ENCODE data around the gene TECPR2.
A peak's percentile ranks its signal among the peaks of the same experiment; 100 is the strongest.

Gene TECPR2

DNA sequence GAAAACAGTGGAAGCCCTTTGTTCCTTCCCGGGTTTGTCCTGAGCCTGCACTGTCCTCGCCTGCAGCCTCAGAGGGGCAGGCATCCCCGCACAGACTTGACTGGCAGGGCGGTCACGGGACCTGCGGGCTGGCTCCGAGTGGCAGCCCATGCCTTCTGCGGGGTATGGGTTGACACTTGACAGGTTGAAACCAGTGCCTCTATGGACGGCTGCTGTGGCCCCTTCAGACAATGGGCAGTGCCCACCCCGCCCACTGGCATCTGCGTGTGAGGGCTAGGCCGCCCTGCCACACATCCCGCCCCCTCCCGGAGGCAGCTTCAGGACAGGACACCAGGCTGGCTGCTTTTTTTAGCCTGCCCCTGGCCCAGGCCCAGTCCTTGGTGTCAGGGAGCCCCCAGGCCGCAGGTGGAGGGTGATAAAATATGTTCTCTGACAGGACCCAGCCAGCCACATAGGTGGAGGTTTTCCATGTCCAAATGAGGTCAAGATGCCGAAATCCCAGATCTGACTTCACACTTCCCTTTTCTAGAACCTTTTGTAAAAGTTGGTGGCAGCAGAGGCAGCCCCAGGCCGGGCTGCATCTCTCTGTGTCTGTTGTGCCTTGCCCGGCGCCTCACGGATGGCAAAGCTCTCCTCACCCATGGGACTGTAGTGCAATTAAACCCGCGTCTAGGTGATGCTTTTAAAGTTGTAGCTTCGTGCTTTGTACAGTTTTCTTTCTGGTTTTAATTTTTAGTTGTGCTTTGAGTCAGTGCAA is 136.8 kb downstream of the TECPR2 start:
- DNase-seq: no peak

DNA sequence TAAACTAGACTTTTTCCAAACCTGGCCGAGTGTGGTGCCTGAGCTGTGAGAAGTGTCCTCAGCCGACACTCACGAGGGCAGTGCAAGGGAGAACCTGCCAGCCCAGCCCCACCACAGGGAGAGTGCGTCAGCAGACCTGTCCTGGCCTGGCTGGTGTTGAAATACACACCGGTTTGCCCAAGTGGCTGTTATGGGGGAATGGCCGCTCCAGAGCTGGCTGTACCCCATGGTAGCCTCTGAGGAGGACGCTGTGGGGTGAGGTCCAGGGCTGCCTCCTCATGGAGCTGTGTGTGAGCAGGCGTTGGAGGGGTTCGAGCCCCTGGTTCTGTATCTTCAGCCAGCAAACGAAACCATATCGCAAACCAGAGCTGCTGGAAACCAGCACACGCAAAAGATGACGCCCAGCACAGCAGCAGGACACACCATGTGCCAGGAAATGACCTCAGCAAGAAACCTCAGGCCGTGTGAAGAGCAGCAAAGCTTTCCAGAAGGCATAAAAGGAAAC is 137.5 kb downstream of the TECPR2 start:
- DNase-seq: no peak

DNA sequence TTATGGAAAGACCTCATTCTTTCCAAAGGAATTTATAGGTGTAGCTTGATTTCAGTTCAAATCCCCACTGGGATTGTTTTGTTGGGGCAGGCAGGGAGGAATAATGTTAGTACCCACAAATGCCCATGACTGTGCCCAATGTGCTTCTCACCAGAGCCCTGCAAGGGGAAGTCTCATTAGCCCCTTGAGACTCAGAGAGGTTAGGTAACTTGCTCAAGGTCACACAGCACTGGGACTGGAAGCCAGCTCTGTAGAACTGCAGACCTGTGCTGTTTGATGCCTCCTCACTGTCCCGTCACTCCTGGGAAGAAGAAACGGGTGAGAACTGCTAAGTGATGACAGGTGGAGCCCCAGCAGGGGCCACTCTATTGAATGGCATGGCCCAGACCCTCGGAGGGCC is 138.0 kb downstream of the TECPR2 start:
- DNase-seq: no peak

DNA sequence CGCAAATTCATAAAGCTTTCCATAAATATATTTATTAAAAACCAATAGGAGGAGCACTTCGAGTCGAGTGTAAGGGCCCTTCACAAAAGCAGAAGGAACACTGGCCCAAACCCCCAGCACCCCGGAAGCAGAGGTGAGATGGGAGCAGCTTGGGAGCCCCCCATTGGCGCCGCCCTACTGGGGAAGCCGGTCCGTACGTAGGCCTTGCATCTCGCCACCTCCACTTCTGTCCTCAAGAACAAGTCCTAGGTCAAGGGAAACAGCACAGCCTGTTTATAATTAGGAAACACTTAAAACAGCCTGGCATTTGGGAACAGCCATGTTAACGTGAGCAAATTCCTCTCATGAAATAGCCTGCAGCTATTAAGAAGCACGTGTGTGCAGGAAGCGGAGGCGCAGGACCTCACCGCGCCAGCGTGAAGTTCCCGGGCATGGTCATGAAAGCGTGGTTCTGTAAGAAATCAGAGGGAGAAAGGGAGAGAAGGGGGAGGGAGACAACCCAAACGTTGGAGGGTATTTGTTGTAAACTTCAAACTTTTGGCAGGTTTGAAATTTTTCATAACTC is 139.1 kb downstream of the TECPR2 start:
- DNase-seq: no peak

DNA sequence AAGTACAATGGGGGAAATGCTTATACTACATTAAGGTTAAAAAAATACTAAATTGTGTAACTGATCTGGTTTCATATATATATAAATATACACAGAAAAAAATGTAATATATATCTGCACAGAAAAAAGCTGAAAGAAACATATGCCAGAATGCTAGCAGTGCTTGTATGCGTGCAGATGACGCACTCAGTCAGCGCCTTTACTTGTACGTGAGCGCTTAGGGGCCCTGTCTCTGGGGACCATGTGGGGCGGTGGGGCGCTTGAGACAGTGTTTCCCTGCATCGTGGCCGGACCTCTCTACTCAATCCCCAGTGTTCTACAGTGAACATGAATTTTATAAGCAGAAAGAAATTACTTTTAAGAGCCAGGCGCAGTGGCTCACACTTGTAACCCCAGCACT is 139.8 kb downstream of the TECPR2 start:
- DNase-seq: no peak

DNA sequence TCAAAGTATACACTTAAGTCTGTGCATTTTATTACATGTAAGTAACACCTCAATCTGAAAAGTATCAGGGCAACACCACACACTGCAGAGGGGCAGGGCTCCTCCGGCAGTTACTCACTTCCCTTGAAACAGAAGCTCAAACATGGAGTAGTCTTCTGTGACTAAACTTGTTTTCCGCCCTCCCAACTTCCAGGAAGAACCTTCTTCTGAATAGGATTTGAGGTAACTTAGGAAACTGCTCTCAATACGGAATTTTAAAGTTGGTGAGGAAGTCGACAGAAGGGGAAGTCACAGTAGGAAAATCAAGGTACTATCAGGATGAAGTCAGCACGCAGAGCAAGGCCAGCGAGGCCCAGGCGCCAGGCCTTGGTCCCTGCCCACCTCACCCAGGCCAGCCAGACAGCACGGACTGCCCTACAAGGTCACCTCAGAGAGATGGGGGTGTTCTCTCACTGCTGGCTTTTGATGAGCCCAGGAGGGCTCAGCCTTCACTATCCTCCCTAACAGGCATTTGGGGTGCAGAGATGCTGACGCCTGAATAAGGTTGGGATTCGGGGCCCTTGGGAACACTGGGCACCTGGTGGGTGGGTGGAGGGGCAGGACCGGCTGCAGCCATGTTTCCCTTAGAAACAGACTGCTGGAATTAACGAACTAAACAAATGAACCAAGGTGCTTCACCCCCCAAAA is 141.0 kb downstream of the TECPR2 start:
- no peak for DNase-seq

DNA sequence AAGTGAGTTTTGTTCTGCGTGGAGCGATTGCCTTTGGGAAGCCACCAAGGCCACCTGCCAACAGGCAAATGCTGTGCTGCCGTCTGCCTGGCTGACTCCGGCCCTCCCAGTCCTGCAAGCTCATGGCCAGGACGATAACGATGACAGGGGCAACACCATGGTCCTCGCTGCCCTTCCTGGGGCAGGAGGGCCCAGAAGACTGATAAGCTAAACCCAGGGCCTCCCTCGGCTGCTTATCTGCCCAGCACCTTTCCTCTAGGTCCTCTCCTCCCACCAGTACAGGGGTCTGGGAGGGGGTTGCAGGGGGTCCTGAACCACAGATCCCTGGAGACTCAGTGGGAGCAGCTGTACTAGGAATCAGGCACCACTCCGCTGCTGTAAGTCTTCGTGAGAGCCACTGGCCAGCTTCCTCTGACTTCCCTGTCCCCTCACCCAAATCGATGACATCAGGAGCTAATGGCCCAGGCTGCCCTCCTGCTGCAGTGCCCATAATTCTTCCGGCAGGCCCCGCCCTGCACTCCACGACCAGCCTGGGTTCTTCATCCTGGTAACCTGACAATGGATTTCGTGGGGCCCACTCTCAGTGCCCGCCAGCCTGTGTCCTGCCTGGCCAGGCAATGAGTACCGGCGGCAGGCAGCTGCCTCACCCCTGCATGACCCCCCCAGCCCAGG is 141.7 kb downstream of the TECPR2 start:
- no peak for DNase-seq

DNA sequence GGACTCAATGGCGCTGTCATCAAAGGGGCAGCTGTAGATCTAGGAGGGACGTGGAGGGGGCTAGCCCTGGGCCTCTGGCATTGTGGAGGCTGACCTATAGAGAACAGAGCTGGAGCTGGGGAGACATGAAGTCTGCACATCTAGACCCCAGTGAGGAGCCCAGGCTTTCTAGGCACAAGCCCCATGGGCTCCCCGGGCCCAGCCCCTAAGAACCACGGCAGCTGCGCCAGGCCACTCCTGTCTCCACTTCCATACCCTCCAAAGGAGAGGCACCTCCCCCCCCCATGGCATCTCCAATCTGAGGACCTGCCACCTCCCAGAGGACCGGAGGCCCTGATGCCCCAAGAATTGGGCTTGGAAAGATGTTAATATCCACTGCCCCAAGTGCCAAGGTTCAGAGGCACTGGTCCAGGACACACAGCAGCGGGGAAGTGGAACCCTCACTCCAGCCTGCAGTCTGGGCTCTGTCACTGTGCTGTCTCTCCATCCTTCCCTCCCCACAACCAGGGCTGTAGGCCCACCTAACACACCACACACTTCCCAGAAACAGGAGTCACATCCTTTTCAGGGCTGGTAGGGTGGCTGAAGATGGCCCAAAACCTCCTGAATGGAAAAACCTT is 142.4 kb downstream of the TECPR2 start:
- no peak for DNase-seq

DNA sequence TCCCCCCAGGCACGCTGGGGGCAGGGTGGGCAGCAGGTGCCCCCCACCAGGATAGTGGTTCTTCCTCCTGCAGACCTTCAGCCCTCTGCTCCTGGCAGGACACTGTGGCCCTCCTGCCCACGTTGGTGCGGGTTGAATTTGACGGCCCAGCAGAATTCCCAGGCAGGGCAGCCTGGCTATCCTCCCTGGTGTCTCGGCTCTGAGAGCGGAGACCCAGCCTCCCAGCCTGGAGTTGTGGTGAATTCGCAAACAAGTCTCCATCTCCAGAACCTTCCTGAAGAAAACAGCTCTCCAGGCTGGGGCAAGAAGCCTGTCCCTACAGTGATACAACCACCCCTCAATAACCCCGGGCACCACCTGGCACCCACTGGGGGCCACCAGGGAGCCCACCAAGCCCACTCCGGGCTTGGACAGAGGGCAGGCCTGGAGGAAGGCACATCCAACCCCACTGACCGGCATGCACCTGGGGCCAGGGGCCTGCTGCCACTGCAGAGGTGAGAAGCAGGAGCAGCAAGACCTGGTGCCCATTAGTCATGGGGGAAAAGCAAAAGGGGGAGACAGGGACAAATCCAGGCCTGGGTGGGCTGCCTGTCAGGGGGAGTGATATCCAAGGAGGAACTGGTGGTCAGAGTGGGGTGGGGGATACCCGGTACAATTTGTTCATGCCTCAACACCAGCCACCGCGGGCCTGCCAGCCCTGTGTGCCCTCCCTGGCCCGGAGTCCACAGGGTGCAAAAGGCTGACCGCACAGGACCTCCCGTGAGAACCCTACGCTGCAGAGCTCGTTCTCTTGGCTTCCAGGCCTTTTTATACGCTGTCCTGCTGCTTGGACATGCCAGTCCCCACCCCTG is 143.3 kb downstream of the TECPR2 start:
- no peak for DNase-seq

DNA sequence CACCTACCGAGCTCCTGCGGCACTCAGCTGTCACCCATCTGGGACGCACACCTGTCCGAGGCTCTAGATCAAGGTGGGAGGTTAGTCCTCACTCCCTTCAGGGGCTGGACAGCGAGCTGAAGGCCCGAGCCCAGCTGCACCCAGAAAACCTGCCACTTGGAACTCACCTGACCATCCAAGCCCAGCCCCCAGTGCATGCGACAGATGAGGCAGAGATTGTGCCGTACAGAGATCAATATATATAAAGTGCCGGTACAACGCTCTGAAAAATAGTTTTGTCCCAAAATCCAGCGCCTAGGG is 143.8 kb downstream of the TECPR2 start:
- DNase-seq: no peak

DNA sequence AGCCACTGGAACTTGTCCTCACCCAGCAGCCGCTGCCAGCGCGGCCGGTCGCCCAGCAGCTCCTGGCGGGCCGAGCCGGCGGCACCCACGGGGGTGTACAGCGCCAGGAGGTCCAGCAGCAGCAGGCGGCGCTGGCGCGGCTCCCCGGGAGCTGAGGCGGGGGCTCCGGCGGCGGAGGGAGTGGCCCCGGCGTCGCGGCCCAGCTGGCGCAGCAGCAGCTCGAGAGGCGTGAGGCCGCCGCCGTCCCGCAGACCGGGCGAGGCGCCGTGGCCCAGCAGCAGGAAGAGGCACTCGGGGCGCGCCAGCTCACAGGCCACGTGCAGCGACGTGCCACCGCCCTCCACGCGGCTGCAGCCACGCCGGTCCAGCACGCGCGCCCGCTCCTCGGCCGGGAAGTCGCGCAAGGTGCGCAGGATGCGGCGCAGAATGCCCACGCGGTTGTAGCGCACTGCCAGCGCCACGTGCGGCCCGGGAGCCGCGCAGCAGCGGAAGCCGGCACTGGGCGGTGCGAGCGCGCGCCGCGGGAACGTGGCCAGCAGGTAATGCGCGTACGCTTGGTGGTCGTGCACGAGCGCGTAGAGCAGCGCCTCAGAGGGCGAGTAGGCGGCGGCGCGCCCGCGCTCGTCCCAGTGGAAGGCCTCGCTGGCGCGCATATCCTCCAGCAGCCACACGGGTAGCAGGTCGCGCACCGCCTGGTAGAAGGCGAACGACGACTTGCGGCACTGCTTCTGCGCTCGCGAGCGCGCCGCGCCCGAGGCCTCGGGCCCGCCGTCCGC is 144.5 kb downstream of the TECPR2 start:
- no peak for DNase-seq

DNA sequence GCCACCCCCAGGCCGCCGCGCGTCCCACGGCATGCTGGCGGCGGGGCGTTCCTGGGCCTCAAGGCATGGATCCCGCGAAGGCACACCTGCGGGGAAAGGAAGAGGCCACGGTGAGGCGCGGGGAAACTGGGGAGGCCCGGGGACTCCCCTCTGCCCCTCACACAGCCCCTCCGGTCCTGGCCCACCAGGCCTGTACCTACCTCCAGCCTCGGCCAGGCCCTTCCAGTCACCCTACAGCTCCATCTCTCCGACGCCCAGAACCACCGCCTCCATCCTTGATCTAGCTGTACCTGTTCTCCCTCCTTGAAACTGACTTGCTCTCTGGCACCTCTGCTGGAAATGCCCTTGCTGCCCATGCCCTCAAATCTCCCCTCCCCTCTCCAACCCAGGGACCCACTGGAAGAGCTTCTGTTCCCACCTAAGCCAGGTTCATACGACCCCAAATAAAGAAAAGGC is 145.1 kb downstream of the TECPR2 start:
- DNase-seq: no peak

DNA sequence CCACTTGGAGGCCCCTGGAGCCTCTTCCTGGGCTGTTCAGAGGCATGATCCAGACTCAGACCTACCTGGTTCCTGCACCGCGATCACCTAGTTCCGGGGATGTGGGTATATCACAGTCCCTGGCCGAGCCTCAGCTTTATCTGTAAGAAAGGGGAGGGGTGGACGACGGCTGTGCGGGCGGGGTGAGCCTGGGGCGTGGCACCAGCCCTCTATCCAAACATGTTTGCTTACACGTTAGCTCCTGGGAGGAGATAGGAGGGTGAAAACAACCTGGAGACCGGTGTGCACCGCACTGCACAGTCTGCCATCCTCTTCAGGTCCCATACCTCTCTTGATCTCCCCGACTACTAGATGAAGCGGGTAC is 145.7 kb downstream of the TECPR2 start:
- no peak for DNase-seq

DNA sequence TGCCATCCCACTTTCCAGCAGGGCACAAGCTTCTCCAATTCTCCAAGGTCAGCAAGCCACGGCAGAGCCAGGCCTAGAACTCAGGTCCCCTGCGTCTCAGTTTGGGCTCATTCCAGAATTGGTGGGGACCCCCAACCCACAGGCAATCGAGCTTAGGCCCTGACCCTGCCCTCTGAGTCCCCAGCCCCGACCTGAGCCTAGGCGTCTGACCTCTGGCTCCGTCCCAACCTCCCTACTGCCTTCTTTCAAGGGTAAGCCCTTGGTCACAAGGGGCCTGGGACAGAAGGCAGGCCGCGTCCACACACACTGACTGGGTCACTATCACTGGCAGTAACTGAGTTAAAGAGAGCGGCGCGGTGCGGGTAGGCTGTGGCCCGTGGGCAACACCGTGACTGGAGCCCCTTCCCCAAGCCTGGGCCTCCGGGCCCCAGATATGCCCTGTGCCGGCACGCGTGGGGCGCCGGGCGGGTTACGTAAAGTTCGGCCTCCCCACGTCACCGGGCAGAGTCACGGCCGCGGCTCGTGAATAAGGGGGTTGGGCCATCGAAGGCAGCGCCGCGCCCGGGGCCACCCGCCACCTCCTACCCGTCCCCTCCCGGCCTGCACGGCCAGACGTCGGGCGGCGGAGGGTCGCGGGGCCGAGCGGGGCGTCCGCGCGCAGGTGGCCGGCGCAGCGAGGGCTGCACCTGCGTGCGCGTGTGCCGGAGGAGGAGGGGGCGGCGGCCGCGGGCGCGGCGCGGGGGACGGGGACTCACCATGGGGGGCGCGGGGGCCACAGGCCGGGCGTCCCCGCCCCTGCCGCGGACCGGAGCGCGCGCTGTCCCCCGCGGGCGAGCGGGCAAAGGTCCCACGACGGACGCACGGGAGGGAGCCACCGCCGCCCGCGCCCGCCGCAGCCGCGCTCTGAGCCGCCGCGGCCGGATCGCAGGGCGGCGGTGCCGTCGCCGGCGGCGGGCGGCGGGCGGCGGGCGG is 146.3 kb downstream of the TECPR2 start:
- peak; percentile 46 for DNase-seq

DNA sequence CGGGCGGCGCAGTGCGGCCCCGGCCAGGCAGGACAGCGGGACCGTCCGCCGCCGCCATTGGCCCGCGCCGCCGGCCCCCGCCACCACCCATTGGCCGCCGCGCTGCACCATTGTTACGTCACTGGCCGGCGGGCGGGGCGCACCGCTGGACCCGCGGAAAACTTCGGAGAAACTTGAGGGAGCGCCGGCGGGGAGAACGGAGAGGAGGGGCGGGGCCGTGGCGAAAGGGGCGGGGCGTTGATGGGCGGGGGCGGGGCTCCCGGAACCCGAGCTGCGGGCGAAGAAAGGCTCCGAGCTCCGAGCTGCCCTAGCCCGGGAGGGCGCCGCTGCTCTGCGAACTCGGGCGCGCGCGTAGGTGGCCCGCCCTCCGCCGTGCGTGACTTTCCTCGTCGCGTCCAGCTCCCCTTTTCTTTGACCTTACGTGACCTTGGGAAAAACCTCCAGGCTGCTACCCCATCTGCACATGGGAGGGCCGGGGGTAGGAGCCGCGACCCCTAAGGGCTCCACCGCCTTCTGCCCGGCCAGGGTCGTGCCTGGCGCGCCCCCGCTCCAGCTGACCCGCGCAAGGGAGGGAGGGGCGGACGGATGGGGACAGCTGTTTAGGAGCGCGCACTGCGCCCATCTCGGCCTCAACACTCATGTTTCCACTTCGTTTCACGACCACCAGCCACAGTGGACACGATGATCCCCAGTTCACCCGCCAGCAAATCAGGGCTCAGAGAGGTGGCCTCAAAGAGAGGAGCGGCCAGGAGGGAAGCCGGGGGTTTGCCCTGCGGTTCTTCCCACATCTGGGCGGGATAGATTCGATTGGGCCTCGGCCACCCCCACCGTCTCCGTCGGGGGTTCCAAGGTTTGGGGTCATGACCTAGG is 147.2 kb downstream of the TECPR2 start, which contains the start of gene ANKRD9:
ANKRD9 (minus strand) TSS at position 31 of the 870 bp plus-strand sequence. CDS start 1,887 bp downstream, outside the sequence.
- DNase-seq: peak; percentile 89

DNA sequence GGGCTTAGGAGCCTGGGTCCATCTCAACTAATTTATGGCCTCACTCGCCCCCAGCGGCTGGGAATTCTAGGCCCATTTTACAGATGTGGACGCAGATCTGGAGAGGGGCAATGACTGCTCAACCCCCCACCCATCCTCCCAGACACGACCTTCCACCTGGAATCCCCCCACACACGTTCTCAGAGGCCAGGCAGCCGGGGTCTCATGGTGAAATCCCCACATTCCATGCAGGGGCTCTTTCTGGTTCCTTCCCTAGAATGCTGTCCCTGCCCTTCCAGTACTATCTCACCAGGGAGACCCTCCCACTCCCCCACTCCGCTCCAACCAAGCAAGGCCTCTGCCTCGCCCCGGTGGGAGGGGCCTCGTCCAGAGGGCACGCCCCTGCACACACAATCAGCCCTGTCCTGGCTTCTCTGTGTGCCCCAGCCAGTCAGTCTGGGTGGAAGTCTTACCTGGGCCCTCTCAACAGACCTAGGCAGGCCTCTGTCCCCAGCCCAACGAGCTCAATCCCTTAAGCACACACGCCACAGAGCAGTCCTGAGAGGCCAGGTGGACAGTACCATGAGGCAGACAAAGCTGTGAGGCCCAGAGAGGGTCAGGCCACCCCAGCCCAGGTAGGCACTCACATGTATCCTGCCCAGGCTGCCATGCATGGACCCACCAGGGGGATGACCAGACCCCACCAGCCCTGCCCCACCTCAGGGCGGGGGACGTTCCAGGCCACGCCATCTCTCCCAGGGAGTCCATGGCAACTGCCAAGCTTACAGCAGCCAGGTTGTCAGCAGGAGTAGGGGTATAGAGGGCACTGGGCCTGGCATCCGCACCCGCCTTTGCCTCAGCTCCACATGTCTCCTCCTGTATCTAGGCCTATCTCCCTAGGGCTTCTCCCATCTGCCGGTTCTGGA is 148.1 kb downstream of the TECPR2 start:
- DNase-seq: no peak

DNA sequence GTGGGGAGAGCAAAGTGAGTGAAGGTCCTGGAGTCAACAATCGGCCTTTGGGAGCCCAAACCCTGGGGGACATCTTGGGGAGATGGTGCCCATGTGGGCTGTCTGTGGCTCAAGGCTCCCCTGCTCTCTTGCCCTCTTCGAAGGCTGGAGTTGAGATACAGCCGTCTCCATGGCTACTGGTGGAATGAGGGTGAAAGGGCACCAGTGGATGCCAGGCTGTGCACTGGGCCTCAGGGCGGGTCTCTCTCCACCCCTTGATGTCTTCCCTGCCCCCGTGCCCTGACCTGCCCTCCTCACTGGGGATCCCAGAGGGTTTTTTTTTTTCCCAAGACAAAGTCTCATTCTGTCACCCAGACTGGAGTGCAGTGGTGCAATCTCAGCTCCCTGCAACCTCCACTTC is 148.8 kb downstream of the TECPR2 start:
- DNase-seq: no peak

DNA sequence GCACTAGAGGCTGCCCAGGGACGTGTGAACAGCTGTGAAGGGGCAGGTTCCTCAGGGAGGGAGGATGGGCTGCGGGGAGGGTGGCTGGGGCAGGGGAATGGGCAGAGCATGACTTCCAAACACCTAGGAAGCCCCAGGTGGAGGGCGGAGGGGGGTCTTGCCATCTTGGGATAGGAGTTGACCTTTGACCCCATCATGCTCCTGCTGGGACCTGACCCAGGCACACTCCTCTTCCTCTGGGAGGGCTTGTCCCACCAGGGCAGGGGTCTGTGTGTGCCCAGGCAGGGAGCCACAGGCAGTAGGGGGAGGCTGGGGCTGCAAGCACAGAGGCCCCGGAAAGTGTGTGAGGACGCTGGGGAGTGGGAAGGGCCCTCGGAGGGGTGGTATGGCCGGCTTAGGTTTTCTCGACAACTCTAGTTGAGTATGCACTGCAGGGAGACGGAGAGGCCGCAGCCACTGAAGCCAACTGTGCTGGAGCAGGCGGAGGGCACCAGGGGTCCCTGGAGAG is 150.1 kb downstream of the TECPR2 start:
- DNase-seq: no peak
